Colonic mucosa (tissue), 4 donors: ENCODE data around the gene ITPR3. TPM values are rescaled to one million over a fixed set of nuclear protein-coding genes. Genes with fewer than 3 reads are reported as not detected.

Source experiments
- DNase-seq: peaks from one replicate; pipeline ENCODE4 v3.0.0-alpha.2; 2020
- H3K27ac ChIP-seq: fragments of 200-600 bp; one replicate; pipeline ENCODE4 v1.8.0; 2021
- H3K27me3 ChIP-seq: fragments of 200-600 bp; one replicate; pipeline ENCODE4 v1.8.0; 2021
- H3K36me3 ChIP-seq: fragments of 200-600 bp; one replicate; pipeline ENCODE4 v1.8.0; 2021
- H3K4me1 ChIP-seq: fragments of 200-600 bp; one replicate; pipeline ENCODE4 v1.8.0; 2021; ENCODE audit warnings: mild to moderate bottlenecking
- H3K4me3 ChIP-seq: fragments of 200-600 bp; one replicate; pipeline ENCODE4 v1.8.0; 2021
- H3K9ac ChIP-seq, 2 donors: one replicate each; pipeline ENCODE4 v1.7.0; 2013; ENCODE audit warnings: control low read depth in 2 of 2, low read depth in 2 of 2, low read length in 2 of 2
- H3K9me3 ChIP-seq: fragments of 200-600 bp; one replicate; pipeline ENCODE4 v1.8.0; 2021
- CTCF ChIP-seq: fragments of 200-600 bp; IDR thresholded peaks from one replicate; pipeline ENCODE4 v1.8.0; 2022; ENCODE audit warnings: antibody characterized with exemption, mild to moderate bottlenecking
- intact Hi-C: fragments of 100-400 bp; cut with DNase I; formaldehyde crosslinking; loops from one replicate; pipeline ENCODE4 v1.14.1; 2022
- total RNA-seq, 2 donors: library from RNA; stranded (reverse); fragmentation: NEBNext Ultra II Directional in 1 of 2; extraction: Animal tissue kit (Norgen Biotek cat#: 25700) in 1 of 2; gene quantifications; one replicate each; pipeline ENCODE4 v1.2.1, GENCODE V29; 2021
- donor health status: healthy.
- donor health status: DM: no; HTN: no; CAD: no.
- donor health status: DM: no; HTN: no; CAD: no.

Gene ITPR3
- 100 to 1,000 TPM in 1 of 2 donors, 10 to 100 TPM in 1; 86.2 to 119 TPM for total RNA-seq

- no peak for TF ChIP-seq CTCF
- Histone ChIP-seq H3K9ac (peak within 1 kb of the TSS; percentile 96 to 97), H3K4me3 (peak within 1 kb of the TSS; percentile 85), H3K4me1 (peaks cover 13% of the 10 kb centered on the region), H3K9me3 (no peaks in the 10 kb centered on the region), H3K36me3 (no peaks in the 10 kb centered on the region), H3K27me3 (no peaks in the 10 kb centered on the region), H3K27ac (peak within 1 kb of the TSS; percentile 97)
- intact Hi-C loops: no loop called here
- DNase-seq: peak; percentile 77
Observed at GRCh38 chr6:33620856-33621710, at the start of gene ITPR3. TSS of gene ITPR3 (plus strand) at chr6:33621322. CDS start at chr6:33621603, 281 bp downstream.

GRCh38 chr6:33571637-33572316, 49.3 kb upstream of the ITPR3 start:
- Histone ChIP-seq H3K36me3 (peaks cover 21% of the 10 kb centered on the region), H3K4me1 (peaks cover 4% of the 10 kb centered on the region), H3K27me3 (no peaks in the 10 kb centered on the region), H3K27ac (peak overlapping the region; percentile 83), H3K9ac (peak overlapping the region; percentile 58 to 92), H3K4me3 (peak overlapping the region; percentile 48), H3K9me3 (no peaks in the 10 kb centered on the region)
- TF ChIP-seq CTCF: no peak
- no peak for DNase-seq
- intact Hi-C loops: no loop called here

GRCh38 chr6:33575211-33575610, 45.9 kb upstream of the ITPR3 start:
- intact Hi-C loops: no loop called here
- Histone ChIP-seq H3K4me3 (no peak overlapping the region), H3K27ac (no peak overlapping the region), H3K4me1 (peaks cover 15% of the 10 kb centered on the region), H3K9ac (no peak overlapping the region), H3K9me3 (no peaks in the 10 kb centered on the region), H3K27me3 (no peaks in the 10 kb centered on the region), H3K36me3 (peaks cover 21% of the 10 kb centered on the region)
- DNase-seq: no peak
- no peak for TF ChIP-seq CTCF

- H3K9me3 ChIP-seq: no peaks in the 10 kb centered on the region
- H3K36me3 ChIP-seq: peaks cover 21% of the 10 kb centered on the region
- H3K27ac ChIP-seq: peak overlapping the region; percentile 96
- no peak for DNase-seq
- intact Hi-C loops: no loop called here
- H3K9ac ChIP-seq: peak overlapping the region; percentile 24 to 100
- TF ChIP-seq CTCF: no peak
- no peaks in the 10 kb centered on the region for H3K27me3 ChIP-seq
- H3K4me1 ChIP-seq: peaks cover 15% of the 10 kb centered on the region
- no peak overlapping the region for H3K4me3 ChIP-seq
Observed at GRCh38 chr6:33576668-33577067, 44.5 kb upstream of the ITPR3 start.

GRCh38 chr6:33577106-33577535, 44.0 kb upstream of the ITPR3 start:
- H3K36me3 ChIP-seq: peaks cover 21% of the 10 kb centered on the region
- no peak for TF ChIP-seq CTCF
- intact Hi-C loops: no loop called here
- peak; percentile 98 for DNase-seq
- no peaks in the 10 kb centered on the region for H3K9me3 ChIP-seq
- peak overlapping the region; percentile 47 to 100 for H3K9ac ChIP-seq
- H3K4me3 ChIP-seq: peak overlapping the region; percentile 77
- H3K27me3 ChIP-seq: no peaks in the 10 kb centered on the region
- peak overlapping the region; percentile 96 for H3K27ac ChIP-seq
- peaks cover 15% of the 10 kb centered on the region for H3K4me1 ChIP-seq
